NCI-H526 treated with DMSO at 0.1 percent for 48 hours (cell line): ENCODE data around the gene TBC1D17.

Experiments used
- DNase-seq: peaks from one replicate; lab custom pipeline; 2025; lab: John Stamatoyannopoulos, UW

TBC1D17 gene

DNA sequence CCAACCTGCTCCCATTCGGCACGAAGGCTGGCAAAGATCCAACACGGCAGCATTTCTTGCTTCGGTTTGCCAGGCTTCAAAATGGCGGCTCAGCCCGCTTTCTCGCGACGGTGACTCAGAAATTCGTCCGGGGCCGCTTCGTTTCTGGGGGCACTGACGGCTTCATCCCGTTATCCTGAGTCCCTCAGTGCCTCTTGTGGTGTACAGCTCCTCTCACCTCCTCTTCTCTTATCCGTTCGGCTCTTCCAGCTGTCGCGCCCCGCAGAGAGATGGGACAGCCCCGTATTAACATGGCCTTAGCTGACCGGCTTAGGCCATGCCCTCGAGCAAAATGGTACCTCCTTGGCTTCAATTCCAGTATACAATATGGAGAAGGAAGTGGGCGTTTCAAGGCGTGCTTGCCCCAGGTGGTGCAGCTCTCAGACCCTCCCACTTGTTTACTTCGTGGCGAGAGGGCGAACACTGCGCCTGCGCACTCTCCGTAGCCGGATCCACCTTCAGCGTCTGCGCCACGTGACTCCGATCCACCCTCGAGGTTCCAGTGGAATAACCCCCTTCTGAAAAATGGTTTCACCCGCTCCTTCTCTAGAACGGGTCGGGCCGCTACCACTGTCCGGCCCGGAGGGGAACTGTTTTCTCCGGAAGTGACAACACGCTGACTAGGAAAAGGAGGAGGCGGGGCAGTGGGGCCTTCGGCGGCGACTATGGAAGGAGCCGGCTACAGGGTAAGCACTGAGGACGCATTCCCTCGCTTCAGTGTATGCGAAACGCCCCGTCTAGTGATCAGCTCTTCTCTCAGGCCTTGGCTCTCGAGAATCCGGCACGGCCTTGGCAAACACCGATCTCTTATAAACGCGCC, at the start of gene TBC1D17, which contains the start of gene AKT1S1:
Gene TBC1D17 (plus strand): TSS at position 683 of the 859 bp plus-strand sequence. CDS start 22 bp downstream, at position 705.
Gene AKT1S1 (minus strand): TSS at position 336 of the 859 bp plus-strand sequence. CDS start 4,060 bp downstream, outside the sequence.
- DNase-seq, result peak; percentile 99

DNA sequence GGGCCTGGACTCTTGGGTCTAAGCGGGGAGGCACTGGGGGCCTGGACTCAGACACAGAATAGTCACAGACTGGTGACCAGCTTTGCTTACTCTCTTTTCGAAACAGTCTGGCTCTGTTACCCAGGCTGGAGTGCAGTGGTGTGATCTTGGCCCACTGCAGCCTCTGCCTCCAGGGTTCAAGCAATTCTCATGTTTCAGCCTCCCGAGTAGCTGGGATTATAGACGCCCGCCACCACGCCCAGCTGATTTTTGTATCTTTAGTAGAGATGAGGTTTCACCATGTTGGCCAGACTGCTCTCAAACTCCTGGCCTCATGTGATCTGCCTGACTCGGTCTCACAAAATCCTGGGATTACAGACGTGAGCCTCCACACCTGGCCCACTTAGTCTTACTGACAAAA, 48.3 kb upstream of the TBC1D17 start:
- no peak for DNase-seq

DNA sequence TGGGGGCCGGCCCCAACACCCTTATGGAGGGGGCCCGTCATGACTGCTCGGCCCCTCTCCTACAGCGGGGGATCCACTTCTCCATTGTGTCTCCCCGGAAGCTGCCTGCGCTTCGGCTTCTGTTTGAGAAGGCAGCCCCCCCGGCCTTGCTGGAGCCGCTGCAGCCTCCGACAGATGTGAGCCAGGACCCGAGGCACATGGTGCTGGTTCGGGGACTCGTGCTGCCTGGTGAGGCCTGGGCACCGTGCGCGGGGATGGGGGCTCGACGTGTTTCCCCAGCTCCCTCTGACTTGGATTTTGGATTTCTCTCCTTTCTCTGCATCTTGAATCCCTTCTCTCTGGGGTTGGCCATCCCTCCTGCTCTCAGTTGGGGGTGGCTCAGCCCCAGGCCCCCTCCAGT, 47.8 kb upstream of the TBC1D17 start:
- DNase-seq, result no peak

DNA sequence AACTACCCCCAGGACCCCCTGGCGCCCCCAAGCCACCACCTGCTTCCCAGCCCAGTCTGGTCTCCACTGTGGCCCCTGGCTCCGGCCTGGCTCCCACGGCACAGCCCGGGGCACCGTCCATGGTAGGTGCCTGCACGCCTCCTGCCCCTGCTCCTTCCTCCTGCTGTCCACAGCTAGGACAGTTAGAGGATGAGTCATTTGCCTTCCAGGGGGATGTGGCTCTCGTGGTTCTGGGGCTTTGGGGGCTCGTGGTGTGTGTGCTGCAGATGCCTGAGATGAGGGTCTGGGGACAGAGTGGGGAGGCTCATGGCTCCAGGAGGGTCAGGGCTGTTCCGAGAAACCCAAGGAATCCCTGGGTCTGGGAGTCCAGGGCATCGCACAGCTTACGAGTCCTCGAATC, 46.7 kb upstream of the TBC1D17 start:
- no peak for DNase-seq

DNA sequence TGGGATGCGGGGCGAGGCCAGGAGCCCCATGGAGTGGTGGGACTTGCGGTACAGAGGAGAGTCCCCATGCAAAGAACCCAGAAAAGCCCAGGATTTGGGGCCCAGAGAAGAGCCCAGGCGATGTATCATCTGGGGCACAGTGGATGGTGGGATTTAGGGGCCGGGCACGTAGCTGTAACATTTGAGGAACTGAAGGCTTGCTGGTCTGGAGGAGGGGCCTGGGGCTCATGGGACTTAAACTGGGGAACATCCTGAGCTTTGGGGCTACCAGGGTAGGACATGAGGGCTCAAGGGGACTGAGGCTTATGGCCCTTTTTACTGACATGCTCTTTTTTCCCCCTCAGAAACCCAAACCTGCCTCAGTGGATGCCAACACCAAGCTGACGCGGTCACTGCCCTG, 45.9 kb upstream of the TBC1D17 start:
- DNase-seq, result no peak

DNA sequence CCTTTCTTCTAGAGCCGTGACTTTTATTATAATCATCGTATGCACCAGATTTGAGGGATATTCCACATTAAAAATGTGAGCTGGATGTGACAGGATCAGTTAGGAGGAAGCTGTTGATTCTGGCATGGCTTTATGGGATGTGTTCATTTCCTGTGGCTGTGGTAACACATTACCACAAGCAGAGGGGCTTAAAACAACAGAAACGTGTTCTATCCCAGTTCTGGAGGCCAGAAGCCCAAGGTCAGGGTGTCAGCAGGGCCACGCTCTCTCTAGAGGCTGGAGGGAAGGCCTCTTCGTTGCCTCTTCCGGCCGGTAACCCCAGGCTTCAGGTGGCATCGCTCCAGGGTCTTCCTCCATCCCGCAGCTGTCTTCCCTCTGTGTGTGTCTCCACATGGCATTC, 44.9 kb upstream of the TBC1D17 start:
- no peak for DNase-seq

DNA sequence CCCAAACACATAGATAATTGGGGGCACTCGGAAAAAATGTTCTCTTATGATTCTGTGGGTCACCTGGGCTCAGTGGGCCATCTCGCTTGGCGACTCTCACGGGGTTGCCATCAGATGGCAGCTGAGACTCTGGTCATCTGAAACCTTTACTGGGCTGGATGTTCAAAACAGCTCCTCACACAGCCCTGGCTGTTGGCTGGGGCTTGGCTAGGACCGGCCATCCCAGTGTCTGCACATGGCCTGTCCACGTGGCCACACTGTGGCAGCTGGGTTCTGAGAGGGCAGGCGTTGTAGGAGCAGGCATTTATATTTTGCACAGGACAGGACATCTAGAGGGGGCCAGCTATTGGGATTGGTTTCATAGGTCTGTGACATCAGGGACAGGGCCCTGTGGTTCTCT, 43.9 kb upstream of the TBC1D17 start:
- no peak for DNase-seq

DNA sequence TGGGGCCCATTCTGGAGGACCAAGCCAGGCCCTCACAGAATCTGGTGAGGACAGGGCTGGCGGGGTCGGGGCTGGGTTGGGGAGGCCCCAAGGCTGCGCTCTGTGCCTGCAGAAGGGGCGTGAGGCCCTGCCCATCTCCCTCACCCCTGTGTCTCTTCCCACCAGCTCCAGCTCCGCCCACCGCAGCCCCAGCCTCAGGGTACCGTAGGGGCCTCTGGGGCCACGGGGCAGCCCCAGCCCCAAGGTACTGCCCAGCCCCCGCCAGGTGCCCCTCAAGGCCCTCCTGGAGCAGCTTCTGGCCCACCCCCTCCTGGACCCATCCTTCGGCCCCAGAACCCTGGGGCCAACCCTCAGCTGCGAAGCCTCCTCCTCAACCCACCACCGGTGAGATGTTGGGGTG, 41.9 kb upstream of the TBC1D17 start:
- DNase-seq, result no peak

DNA sequence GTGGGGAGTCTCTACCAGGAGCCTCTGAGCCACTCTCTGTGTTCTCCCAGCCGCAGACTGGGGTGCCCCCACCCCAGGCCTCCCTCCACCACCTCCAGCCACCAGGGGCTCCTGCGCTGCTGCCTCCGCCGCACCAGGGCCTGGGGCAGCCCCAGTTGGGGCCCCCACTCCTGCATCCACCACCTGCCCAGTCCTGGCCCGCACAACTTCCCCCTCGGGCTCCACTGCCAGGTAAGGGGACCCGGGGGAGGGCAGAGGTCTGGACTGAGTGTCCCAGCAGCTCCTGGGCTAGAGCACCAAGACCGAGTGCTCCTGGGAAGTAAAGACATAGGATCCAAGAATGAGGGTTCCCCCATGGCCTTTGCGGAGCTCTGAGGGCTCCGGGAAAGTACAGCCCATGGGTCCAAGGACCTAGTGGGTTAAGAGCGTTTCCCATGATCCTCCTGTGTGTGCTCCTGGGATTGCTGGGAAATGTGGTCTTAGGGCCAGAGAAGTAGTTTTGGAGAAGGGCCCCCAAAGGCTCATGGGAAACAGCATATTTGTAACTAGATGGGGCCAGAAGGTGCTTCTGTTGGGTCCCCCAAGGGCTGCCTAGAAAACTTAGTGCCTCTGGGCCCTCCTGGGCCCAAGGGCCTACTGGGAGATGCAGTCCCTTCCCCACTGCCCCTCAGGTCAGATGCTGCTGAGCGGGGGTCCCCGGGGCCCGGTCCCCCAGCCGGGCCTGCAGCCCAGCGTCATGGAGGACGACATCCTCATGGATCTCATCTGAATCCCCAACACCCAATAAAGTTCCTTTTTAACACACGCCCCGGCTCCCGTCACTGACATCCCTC, 41.1 kb upstream of the TBC1D17 start:
- no peak for DNase-seq

DNA sequence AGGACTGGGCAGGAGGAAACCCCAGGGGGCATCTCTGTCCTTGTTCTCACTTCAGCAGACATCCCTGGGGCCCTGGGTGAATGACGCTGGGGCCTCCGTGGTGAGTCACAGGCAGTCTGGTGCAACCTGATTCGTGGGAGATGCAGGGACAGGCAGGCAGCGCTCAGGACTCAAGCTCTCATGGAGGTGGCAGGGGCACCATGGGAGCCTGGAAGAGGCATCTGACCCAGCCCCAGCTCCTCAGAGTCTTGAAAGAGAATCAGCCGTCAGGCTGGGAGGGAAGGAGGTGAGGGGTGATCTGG, 40.5 kb upstream of the TBC1D17 start:
- no peak for DNase-seq

DNA sequence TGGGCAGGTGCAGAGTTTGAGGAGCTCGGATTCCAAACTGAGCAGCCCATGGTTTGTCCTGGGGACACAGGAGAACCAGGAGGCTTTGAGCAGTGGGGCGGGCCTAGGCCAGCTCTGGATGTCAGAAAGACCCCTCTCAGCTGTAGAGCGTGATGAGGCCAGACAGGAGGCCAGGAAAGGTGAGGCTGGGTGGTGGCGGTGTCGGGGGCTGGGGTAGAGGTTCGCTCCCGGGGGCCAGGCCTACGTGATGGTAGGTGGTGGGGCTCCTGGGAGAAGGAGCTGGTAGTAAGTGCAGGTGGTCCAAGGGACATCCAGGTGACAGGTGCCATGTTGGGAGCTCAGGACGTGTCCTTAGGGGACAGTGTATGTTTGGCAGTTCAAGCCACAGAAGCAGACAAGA, 40.1 kb upstream of the TBC1D17 start:
- no peak for DNase-seq

DNA sequence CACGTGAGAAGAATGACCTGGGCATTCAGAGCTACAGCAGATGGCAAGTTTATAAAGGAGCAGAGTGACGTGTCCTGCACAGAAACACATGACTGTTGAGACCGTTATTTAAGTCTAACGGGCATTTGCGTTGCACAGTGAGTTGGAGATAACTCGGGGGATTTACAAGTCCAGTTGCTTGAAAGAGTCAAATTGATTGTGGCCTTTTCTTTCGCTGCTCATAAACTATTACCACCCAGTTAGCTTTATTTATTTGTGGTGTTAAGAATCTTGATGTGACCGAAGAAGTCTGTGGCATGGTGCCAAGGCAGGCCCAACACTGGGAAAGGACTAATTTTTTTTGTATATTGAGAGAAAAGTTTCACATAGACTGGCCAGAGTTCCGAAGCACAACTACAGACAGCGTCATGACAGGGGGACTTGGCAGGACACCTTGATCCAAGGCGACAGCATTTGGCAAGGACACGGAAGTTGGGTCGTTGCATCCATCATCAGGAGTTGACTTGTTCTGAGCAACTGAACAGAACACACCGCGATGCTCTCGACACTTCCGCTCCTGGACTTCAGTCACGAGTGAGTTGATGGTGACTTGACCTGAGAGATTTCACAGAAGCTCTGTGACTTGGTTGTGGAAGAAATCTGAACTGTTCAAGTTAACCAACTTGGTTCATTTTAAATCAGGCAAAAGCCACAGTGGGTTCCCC, 38.5 kb upstream of the TBC1D17 start:
- no peak for DNase-seq

DNA sequence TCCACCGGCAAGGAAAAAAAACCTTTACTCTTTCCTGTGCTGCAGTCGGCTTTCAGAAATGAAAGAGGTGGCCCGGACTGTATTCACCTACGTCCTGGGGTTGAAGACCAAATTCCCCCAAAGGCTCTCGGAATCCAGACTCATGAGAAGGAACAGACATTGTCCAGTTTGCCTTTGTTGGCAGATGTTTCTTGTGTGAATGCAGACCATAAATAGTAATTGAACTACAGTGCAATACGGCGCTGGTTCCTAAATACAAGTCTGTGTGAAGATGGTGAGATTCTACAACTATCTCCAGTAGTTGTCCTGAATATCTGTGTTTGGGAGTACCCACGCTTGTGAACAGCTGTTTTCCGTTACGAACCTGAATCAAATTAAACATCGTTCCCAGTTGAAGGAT, 37.8 kb upstream of the TBC1D17 start:
- DNase-seq, result no peak

DNA sequence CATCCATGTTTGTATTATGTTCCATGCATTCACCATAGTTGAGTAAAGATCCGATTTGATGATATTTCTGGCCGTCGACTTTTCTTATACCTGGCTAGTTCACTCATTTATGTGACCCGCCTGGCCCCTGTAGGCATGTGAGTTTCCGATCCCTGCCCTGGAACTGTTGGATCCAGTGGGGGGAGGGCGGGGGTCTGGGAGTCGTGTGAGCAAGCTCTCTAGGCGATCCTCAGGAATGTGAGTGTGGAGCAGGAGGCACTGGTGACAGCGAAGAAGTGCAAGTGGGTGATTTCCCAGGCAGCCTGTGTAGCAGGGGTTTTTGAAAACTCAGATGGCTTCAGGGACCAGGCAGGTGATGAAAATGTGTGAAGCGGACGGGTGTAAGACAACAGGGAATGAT, 37.2 kb upstream of the TBC1D17 start:
- DNase-seq, result no peak

DNA sequence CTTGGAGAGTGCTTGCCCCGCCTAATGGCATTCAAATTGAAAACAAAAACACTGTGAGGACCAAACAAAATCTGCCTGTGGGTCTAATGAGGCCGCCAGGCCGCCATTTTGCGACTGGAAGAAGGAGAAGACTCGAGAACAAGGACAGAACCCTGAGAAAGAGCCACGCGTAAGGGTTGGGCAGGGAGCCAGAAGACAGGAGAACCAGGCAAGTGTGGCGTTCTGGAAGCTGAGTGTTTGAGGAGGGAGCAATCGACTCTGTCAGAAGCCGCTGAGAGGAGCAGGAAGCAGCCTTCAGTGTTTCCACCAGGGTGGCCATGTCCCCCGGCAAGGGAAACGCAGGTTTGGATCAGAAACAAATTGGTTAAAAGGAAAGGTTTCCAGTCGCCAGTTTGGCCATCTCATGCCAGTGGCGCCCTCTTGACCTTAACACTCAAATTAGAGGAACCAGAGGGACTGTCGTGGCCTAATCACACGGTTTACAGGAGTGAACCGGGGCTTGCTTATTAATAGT, 36.7 kb upstream of the TBC1D17 start:
- no peak for DNase-seq

DNA sequence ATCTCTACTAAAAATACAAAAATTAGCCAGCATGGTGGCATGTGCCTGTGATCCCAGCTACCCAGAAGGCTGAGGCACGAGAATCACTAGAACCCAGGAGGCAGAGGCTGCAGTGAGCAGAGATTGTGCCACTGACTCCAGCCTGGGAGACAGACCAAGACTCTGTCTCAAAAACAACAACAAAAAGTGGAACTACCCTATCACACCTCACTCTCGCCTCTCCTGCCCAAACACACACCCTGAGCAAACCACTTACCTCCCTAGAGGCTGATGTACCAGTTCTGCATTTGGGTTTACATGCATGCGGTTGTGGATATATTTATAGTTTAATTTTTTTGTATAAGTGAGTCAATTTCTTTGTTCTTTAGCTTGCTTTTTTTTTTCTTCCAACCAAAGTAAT, 34.2 kb upstream of the TBC1D17 start:
- no peak for DNase-seq

DNA sequence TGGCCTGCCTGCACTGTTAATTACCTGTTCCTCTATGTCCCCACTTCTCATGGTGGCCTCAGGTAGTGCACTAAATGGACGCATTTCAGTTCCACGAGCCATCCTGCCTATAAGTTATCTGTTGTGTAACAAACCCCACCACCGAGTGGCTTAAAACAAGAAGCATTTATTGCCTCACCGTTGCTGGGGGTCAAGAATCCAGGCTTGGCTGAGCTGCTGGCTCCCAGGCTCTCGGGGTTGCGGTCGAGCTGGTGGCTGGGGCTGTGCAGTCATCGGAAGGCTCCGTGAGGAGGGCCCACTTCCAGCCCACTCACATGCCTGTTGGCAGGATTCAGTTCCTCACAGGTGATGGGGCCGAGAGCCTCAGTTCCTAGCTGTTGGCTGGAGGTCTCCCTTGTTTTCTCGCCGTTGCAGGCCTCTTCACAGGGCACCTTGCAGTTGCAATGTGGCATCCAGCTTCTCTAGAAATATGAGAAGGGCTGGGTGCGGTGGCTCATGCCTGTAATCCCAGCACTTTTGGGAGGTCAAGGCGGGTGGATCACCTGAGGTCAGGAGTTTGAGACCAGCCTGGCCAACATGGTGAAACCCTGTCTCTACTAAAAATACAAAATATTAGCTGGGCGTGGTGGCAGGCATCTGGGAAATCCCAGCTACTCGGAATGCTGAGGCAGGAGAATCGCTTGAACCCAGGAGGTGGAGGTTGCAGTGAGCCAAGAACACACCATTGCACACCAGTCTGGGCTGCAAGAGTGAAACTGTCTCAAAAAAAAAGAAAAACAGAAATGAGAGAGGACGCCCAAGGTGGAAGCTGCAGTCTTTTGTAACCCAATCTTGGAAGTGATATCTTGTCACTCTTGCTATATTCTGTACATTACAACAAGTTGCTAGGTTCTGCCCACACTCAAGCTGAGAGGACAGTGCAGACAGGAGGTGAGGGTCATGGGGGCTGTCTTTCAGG, 33.1 kb upstream of the TBC1D17 start:
- DNase-seq, result no peak

DNA sequence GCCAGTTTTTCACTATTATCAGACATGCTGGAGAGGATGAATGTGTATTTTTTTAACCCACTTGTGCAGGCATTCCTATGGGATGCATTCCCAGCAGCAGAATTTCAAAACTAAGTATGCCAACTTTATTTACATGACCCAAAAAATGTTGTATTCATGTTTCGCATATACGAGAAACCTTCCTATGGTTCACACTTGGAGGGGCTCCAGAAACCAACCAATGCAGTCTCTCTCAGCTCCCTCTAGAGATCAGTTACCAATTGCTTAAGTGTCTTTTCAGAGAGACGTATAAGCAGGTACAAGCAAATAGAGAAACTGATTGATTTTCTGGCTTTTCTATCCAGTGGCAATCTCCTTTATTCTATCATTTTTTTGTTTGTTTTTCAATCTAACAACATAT, 32.1 kb upstream of the TBC1D17 start:
- no peak for DNase-seq

DNA sequence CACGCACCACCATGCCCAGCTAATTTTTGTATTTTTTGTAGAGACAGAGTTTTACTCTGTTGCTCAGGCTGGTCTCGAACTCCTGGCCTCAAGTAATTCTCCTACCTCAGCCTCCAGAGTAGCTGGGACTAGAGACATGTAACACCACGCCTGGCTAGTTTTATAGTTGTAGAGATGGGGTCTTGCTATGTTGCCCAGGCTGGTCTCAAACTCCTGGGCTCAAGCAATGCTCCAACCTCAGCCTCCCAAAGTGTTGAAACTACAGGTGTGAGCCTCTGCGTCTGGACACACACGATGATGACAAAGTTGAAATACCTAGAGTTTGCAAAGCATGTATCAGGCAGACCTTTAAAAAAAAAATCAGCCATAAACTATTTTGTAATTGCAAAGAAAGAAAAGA, 31.1 kb upstream of the TBC1D17 start:
- DNase-seq, result no peak

DNA sequence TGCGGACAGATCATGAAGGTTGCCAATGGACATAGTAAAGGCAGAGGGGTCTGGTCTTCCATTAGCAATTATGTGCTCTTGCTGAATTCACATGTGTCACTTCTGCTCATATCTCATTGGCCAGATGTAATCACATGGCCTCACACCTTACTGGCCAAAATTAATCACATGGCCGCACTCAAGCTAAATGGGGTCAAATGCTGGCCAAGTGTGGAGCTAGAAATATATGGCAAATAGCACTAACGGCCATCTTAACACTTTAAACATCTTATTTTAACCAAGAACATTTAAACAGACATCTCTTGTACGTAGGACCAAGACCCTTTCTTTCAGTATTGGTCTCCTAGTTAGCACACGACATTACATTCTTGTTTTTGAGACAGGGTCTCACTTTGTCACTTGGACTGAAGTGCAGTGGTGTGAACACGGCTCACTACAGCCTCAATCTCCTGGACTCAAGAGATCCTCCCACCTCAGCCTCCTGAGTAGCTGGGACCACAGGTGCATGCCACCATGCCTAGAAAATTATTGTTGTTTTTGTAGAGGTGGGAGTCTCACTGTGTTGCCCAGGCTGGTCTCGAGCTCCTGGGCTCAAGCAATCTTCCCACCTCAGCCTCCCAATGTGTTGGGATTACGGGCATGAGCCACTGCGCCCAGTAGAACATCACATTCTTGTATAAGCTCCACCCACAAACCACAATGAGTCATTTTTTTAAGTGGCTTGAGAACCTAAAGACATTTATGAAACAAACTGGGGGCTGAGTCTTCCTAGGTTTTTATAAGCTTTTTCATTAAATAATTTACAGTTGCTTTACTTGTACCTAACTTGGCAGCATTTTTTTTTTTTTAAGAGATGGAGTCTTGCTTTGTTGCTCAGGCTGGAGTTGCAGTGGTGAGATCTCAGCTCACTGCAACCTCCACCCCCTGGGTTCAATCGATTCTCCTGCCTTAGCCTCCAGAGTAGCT, 29.5 kb upstream of the TBC1D17 start:
- DNase-seq, result no peak
